Neural cell (in vitro differentiated cells): ENCODE measurements around the gene AFF2. TPM values are rescaled to one million over a fixed set of nuclear protein-coding genes. Genes with fewer than 3 reads are reported as not detected.

Experiments used
- H2AFZ ChIP-seq: fragments of 200-600, 300-800 bp; sonication (generic), shearing (Covaris generic); 2 replicates; pipeline ENCODE4 v1.6.0; 2014; ENCODE audit warnings: low read depth, mild to moderate bottlenecking, antibody characterized with exemption, low read length, moderate library complexity
- H3F3A ChIP-seq: fragments of 200-600 bp; shearing (Covaris generic); 2 replicates; pipeline ENCODE4 v1.6.1; 2016; ENCODE audit warnings: mild to moderate bottlenecking, moderate library complexity, mixed read lengths, antibody characterized with exemption, low read length; ENCODE audit not compliant: insufficient read depth, poor library complexity, severe bottlenecking
- H3K27ac ChIP-seq: fragments of 200-600, 300-800 bp; sonication (generic), shearing (Covaris generic); 2 replicates; pipeline ENCODE4 v1.5.1; 2014; ENCODE audit warnings: mild to moderate bottlenecking, low read length, moderate library complexity
- H3K27me3 ChIP-seq: fragments of 300-800, 200-600 bp; sonication (generic), shearing (Covaris generic); 2 replicates; pipeline ENCODE4 v1.6.0; 2014; ENCODE audit warnings: mild to moderate bottlenecking, low read depth, low read length, moderate library complexity; ENCODE audit not compliant: insufficient read depth
- H3K36me3 ChIP-seq: fragments of 300-800, 200-600 bp; sonication (generic), shearing (Covaris generic); 2 replicates; pipeline ENCODE4 v1.5.1; 2014; ENCODE audit warnings: mild to moderate bottlenecking, antibody characterized with exemption, low read length, moderate library complexity; ENCODE audit not compliant: insufficient read depth
- H3K4me2 ChIP-seq: fragments of 300-800, 200-600 bp; sonication (generic), shearing (Covaris generic); 2 replicates; pipeline ENCODE4 v1.6.0; 2014; ENCODE audit warnings: mild to moderate bottlenecking, low read length
- H3K4me3 ChIP-seq: fragments of 300-800, 200-600 bp; sonication (generic), shearing (Covaris generic); 2 replicates; pipeline ENCODE4 v1.5.1; 2014; ENCODE audit warnings: mild to moderate bottlenecking, low read length, moderate library complexity
- H3K79me2 ChIP-seq: fragments of 200-600 bp; shearing (Covaris generic); replicated peaks from 2 replicates; pipeline ENCODE4 v1.6.0; 2014; ENCODE audit warnings: mild to moderate bottlenecking, low read length, moderate library complexity; ENCODE audit not compliant: insufficient read depth
- H3K9ac ChIP-seq: fragments of 300-800, 200-600 bp; sonication (generic), shearing (Covaris generic); 2 replicates; pipeline ENCODE4 v1.6.1; 2016; ENCODE audit warnings: mild to moderate bottlenecking, low read length, mixed read lengths
- H3K9me2 ChIP-seq: fragments of 200-600 bp; shearing (Covaris generic); 2 replicates; pipeline ENCODE4 v1.6.1; 2016; ENCODE audit warnings: mild to moderate bottlenecking, low read length, mixed read lengths; ENCODE audit not compliant: insufficient read depth
- H3K9me3 ChIP-seq: fragments of 200-600, 300-800 bp; sonication (generic), shearing (Covaris generic); 2 replicates; pipeline ENCODE4 v1.6.1; 2016; ENCODE audit warnings: mild to moderate bottlenecking, mixed run types, low read length, moderate library complexity, mixed read lengths
- H4K20me1 ChIP-seq: fragments of 200-600 bp; shearing (Covaris generic); 2 replicates; pipeline ENCODE4 v1.6.1; 2016; ENCODE audit warnings: mild to moderate bottlenecking, mixed run types; ENCODE audit not compliant: insufficient read depth
- CTCF ChIP-seq: fragments of 450-650 bp; IDR thresholded peaks from 2 replicates; pipeline ENCODE4 v1.5.1; 2014; ENCODE audit warnings: antibody characterized with exemption, mild to moderate bottlenecking, moderate library complexity; ENCODE audit not compliant: poor library complexity, severe bottlenecking
- EP300 ChIP-seq: fragments of 450-650 bp; conservative IDR thresholded peaks from 2 replicates; pipeline ENCODE4 v1.6.1; 2014; ENCODE audit warnings: antibody characterized with exemption, mild to moderate bottlenecking, moderate library complexity; ENCODE audit not compliant: poor library complexity, severe bottlenecking
- EZH2 ChIP-seq: fragments of 200-600, 300-800 bp; shearing (Covaris generic), sonication (generic); IDR thresholded peaks from 2 replicates; pipeline ENCODE4 v1.6.1; 2014; ENCODE audit warnings: antibody characterized with exemption, low read length, borderline replicate concordance, mild to moderate bottlenecking; ENCODE audit not compliant: insufficient read depth, poor library complexity, severe bottlenecking
- MXI1 ChIP-seq: fragments of 450-650 bp; conservative IDR thresholded peaks from 2 replicates; pipeline ENCODE4 v1.6.1; 2014; ENCODE audit warnings: antibody characterized with exemption, mild to moderate bottlenecking; ENCODE audit not compliant: poor library complexity, severe bottlenecking
- POLR2AphosphoS5 ChIP-seq: IDR thresholded peaks from 2 replicates; pipeline ENCODE4 v1.6.1; 2012
- RAD21 ChIP-seq: fragments of 450-650 bp; conservative IDR thresholded peaks from 2 replicates; pipeline ENCODE4 v1.6.1; 2014; ENCODE audit warnings: antibody characterized with exemption, mild to moderate bottlenecking, moderate library complexity
- REST ChIP-seq: IDR thresholded peaks from 2 replicates; pipeline ENCODE4 v1.6.1; 2012; ENCODE audit warnings: borderline replicate concordance
- SMC3 ChIP-seq: fragments of 450-650 bp; conservative IDR thresholded peaks from 2 replicates; pipeline ENCODE4 v1.6.1; 2014; ENCODE audit warnings: antibody characterized with exemption, mild to moderate bottlenecking, moderate library complexity; ENCODE audit not compliant: poor library complexity
- TAF1 ChIP-seq: IDR thresholded peaks from 2 replicates; pipeline ENCODE4 v1.6.1; 2012; ENCODE audit warnings: low read depth
- polyA plus RNA-seq: library from polyadenylated mRNA; depleted of rRNA; stranded (reverse); fragments of >200 nt; gene quantifications from 2 replicates; pipeline ENCODE4 v1.2.3, GENCODE V29; 2014

The AFF2 gene
- polyA plus RNA-seq, 1 donor from 2014 or later = 10.5 TPM

GRCh38 chrX:148865277-148866210 is 365.1 kb downstream of the AFF2 start:
- Histone ChIP-seq H4K20me1 (no peaks in the 10 kb centered on the region), H3K9me2 (no peaks in the 10 kb centered on the region), H3K4me3 (peak overlapping the region; percentile 40), H3K27ac (peak overlapping the region; percentile 44), H3K4me2 (no peak overlapping the region), H3K36me3 (no peaks in the 10 kb centered on the region), H3K79me2 (no peaks in the 10 kb centered on the region), H2AFZ (no peak overlapping the region), H3K9me3 (no peaks in the 10 kb centered on the region), H3K9ac (no peak overlapping the region), H3K27me3 (no peaks in the 10 kb centered on the region), H3F3A (no peaks in the 10 kb centered on the region)
- TF ChIP-seq CTCF (no peak), SMC3 (peak; percentile 18), RAD21 (no peak)

- Histone ChIP-seq H3K4me2 (no peak overlapping the region), H3K9me3 (no peaks in the 10 kb centered on the region), H3K9ac (no peak overlapping the region), H3K27me3 (no peaks in the 10 kb centered on the region), H3F3A (no peaks in the 10 kb centered on the region), H3K9me2 (no peaks in the 10 kb centered on the region), H3K27ac (no peak overlapping the region), H3K36me3 (no peaks in the 10 kb centered on the region), H3K79me2 (no peaks in the 10 kb centered on the region), H2AFZ (no peak overlapping the region), H4K20me1 (no peaks in the 10 kb centered on the region), H3K4me3 (no peak overlapping the region)
- TF ChIP-seq REST = no peak
- no peak for TF ChIP-seq CTCF
- TF ChIP-seq EZH2 = no peak
- TF ChIP-seq RAD21 = no peak
- TF ChIP-seq MXI1 = no peak
- no peak for TF ChIP-seq TAF1
- TF ChIP-seq SMC3 = no peak
- no peak for TF ChIP-seq EP300
- no peak for TF ChIP-seq POLR2AphosphoS5
Observed at GRCh38 chrX:148867596-148867995, 367.2 kb downstream of the AFF2 start.
